Neural cell (in vitro differentiated cells): ENCODE results near the gene GABRG3. TPM values are rescaled to one million over a fixed set of nuclear protein-coding genes. Genes with fewer than 3 reads are reported as not detected.

ENCODE experiments used
- H2AFZ ChIP-seq: fragments of 200-600, 300-800 bp; sonication (generic), shearing (Covaris generic); 2 replicates; pipeline ENCODE4 v1.6.0; 2014; ENCODE audit warnings: low read depth, mild to moderate bottlenecking, antibody characterized with exemption, low read length, moderate library complexity
- H3F3A ChIP-seq: fragments of 200-600 bp; shearing (Covaris generic); 2 replicates; pipeline ENCODE4 v1.6.1; 2016; ENCODE audit warnings: mild to moderate bottlenecking, moderate library complexity, mixed read lengths, antibody characterized with exemption, low read length; ENCODE audit not compliant: insufficient read depth, poor library complexity, severe bottlenecking
- H3K27ac ChIP-seq: fragments of 200-600, 300-800 bp; sonication (generic), shearing (Covaris generic); 2 replicates; pipeline ENCODE4 v1.5.1; 2014; ENCODE audit warnings: mild to moderate bottlenecking, low read length, moderate library complexity
- H3K27me3 ChIP-seq: fragments of 300-800, 200-600 bp; sonication (generic), shearing (Covaris generic); 2 replicates; pipeline ENCODE4 v1.6.0; 2014; ENCODE audit warnings: mild to moderate bottlenecking, low read depth, low read length, moderate library complexity; ENCODE audit not compliant: insufficient read depth
- H3K36me3 ChIP-seq: fragments of 300-800, 200-600 bp; sonication (generic), shearing (Covaris generic); 2 replicates; pipeline ENCODE4 v1.5.1; 2014; ENCODE audit warnings: mild to moderate bottlenecking, antibody characterized with exemption, low read length, moderate library complexity; ENCODE audit not compliant: insufficient read depth
- H3K4me2 ChIP-seq: fragments of 300-800, 200-600 bp; sonication (generic), shearing (Covaris generic); 2 replicates; pipeline ENCODE4 v1.6.0; 2014; ENCODE audit warnings: mild to moderate bottlenecking, low read length
- H3K4me3 ChIP-seq: fragments of 300-800, 200-600 bp; sonication (generic), shearing (Covaris generic); 2 replicates; pipeline ENCODE4 v1.5.1; 2014; ENCODE audit warnings: mild to moderate bottlenecking, low read length, moderate library complexity
- H3K79me2 ChIP-seq: fragments of 200-600 bp; shearing (Covaris generic); replicated peaks from 2 replicates; pipeline ENCODE4 v1.6.0; 2014; ENCODE audit warnings: mild to moderate bottlenecking, low read length, moderate library complexity; ENCODE audit not compliant: insufficient read depth
- H3K9ac ChIP-seq: fragments of 300-800, 200-600 bp; sonication (generic), shearing (Covaris generic); 2 replicates; pipeline ENCODE4 v1.6.1; 2016; ENCODE audit warnings: mild to moderate bottlenecking, low read length, mixed read lengths
- H3K9me2 ChIP-seq: fragments of 200-600 bp; shearing (Covaris generic); 2 replicates; pipeline ENCODE4 v1.6.1; 2016; ENCODE audit warnings: mild to moderate bottlenecking, low read length, mixed read lengths; ENCODE audit not compliant: insufficient read depth
- H3K9me3 ChIP-seq: fragments of 200-600, 300-800 bp; sonication (generic), shearing (Covaris generic); 2 replicates; pipeline ENCODE4 v1.6.1; 2016; ENCODE audit warnings: mild to moderate bottlenecking, mixed run types, low read length, moderate library complexity, mixed read lengths
- H4K20me1 ChIP-seq: fragments of 200-600 bp; shearing (Covaris generic); 2 replicates; pipeline ENCODE4 v1.6.1; 2016; ENCODE audit warnings: mild to moderate bottlenecking, mixed run types; ENCODE audit not compliant: insufficient read depth
- CTCF ChIP-seq: fragments of 450-650 bp; IDR thresholded peaks from 2 replicates; pipeline ENCODE4 v1.5.1; 2014; ENCODE audit warnings: antibody characterized with exemption, mild to moderate bottlenecking, moderate library complexity; ENCODE audit not compliant: poor library complexity, severe bottlenecking
- EP300 ChIP-seq: fragments of 450-650 bp; conservative IDR thresholded peaks from 2 replicates; pipeline ENCODE4 v1.6.1; 2014; ENCODE audit warnings: antibody characterized with exemption, mild to moderate bottlenecking, moderate library complexity; ENCODE audit not compliant: poor library complexity, severe bottlenecking
- EZH2 ChIP-seq: fragments of 200-600, 300-800 bp; shearing (Covaris generic), sonication (generic); IDR thresholded peaks from 2 replicates; pipeline ENCODE4 v1.6.1; 2014; ENCODE audit warnings: antibody characterized with exemption, low read length, borderline replicate concordance, mild to moderate bottlenecking; ENCODE audit not compliant: insufficient read depth, poor library complexity, severe bottlenecking
- MXI1 ChIP-seq: fragments of 450-650 bp; conservative IDR thresholded peaks from 2 replicates; pipeline ENCODE4 v1.6.1; 2014; ENCODE audit warnings: antibody characterized with exemption, mild to moderate bottlenecking; ENCODE audit not compliant: poor library complexity, severe bottlenecking
- POLR2AphosphoS5 ChIP-seq: IDR thresholded peaks from 2 replicates; pipeline ENCODE4 v1.6.1; 2012
- RAD21 ChIP-seq: fragments of 450-650 bp; conservative IDR thresholded peaks from 2 replicates; pipeline ENCODE4 v1.6.1; 2014; ENCODE audit warnings: antibody characterized with exemption, mild to moderate bottlenecking, moderate library complexity
- REST ChIP-seq: IDR thresholded peaks from 2 replicates; pipeline ENCODE4 v1.6.1; 2012; ENCODE audit warnings: borderline replicate concordance
- SMC3 ChIP-seq: fragments of 450-650 bp; conservative IDR thresholded peaks from 2 replicates; pipeline ENCODE4 v1.6.1; 2014; ENCODE audit warnings: antibody characterized with exemption, mild to moderate bottlenecking, moderate library complexity; ENCODE audit not compliant: poor library complexity
- TAF1 ChIP-seq: IDR thresholded peaks from 2 replicates; pipeline ENCODE4 v1.6.1; 2012; ENCODE audit warnings: low read depth
- polyA plus RNA-seq: library from polyadenylated mRNA; depleted of rRNA; stranded (reverse); fragments of >200 nt; gene quantifications from 2 replicates; pipeline ENCODE4 v1.2.3, GENCODE V29; 2014

GABRG3 gene
- polyA plus RNA-seq, 1 donor from 2014 or later, result 1.2 TPM

- H2AFZ ChIP-seq, result no peak overlapping the region
These were observed 154.2 kb downstream of the GABRG3 start for GRCh38 chr15:27125185-27125584.

GRCh38 chr15:27126449-27126848 lies 155.5 kb downstream of the GABRG3 start:
- Histone ChIP-seq H3K9ac (no peak overlapping the region), H3K4me2 (no peak overlapping the region), H3K27me3 (no peaks in the 10 kb centered on the region), H3K4me3 (no peak overlapping the region), H3K36me3 (no peaks in the 10 kb centered on the region), H3K27ac (no peak overlapping the region), H3K9me3 (no peaks in the 10 kb centered on the region), H3K79me2 (no peaks in the 10 kb centered on the region), H4K20me1 (no peaks in the 10 kb centered on the region), H2AFZ (no peak overlapping the region), H3F3A (no peaks in the 10 kb centered on the region), H3K9me2 (no peaks in the 10 kb centered on the region)
- TF ChIP-seq RAD21, result no peak
- TF ChIP-seq REST, result no peak
- no peak for TF ChIP-seq MXI1
- TF ChIP-seq SMC3, result no peak
- TF ChIP-seq CTCF, result no peak
- no peak for TF ChIP-seq POLR2AphosphoS5

More at GRCh38 chr15:27125185-27125584, 154.2 kb downstream of the GABRG3 start:
- Histone ChIP-seq H3K9me3 (no peaks in the 10 kb centered on the region), H3K27ac (no peak overlapping the region), H3K4me2 (no peak overlapping the region), H3K4me3 (no peak overlapping the region), H3K36me3 (no peaks in the 10 kb centered on the region), H3K27me3 (no peaks in the 10 kb centered on the region), H4K20me1 (no peaks in the 10 kb centered on the region), H3K9me2 (no peaks in the 10 kb centered on the region), H3K79me2 (no peaks in the 10 kb centered on the region), H3K9ac (no peak overlapping the region), H3F3A (no peaks in the 10 kb centered on the region)
- TF ChIP-seq TAF1, result no peak
- no peak for TF ChIP-seq POLR2AphosphoS5
- TF ChIP-seq RAD21, result no peak
- no peak for TF ChIP-seq EP300
- no peak for TF ChIP-seq REST
- TF ChIP-seq MXI1, result no peak
- no peak for TF ChIP-seq CTCF
- TF ChIP-seq SMC3, result no peak
- no peak for TF ChIP-seq EZH2
